Upper lobe of right lung (tissue), 1 donor: ENCODE data around the gene DYNLRB1. TPM values are rescaled to one million over a fixed set of nuclear protein-coding genes. Genes with fewer than 3 reads are reported as not detected.

Source experiments
- ATAC-seq: fragments of 200-7000 bp; cut with Tn5 transposase; one replicate; pipeline ENCODE4 v1.9.1; 2020; ENCODE audit warnings: mild to moderate bottlenecking, moderate library complexity
- DNase-seq: peaks from one replicate; pipeline ENCODE4 v3.0.0-alpha.2; 2020
- H3K27ac ChIP-seq: fragments of 200-600 bp; one replicate; pipeline ENCODE4 v1.8.0; 2022
- H3K27me3 ChIP-seq: fragments of 200-600 bp; one replicate; pipeline ENCODE4 v1.8.0; 2022; ENCODE audit warnings: mild to moderate bottlenecking
- H3K36me3 ChIP-seq: fragments of 200-600 bp; one replicate; pipeline ENCODE4 v1.8.0; 2022
- H3K4me1 ChIP-seq: fragments of 200-600 bp; one replicate; pipeline ENCODE4 v1.8.0; 2022
- H3K4me3 ChIP-seq: fragments of 200-600 bp; one replicate; pipeline ENCODE4 v1.8.0; 2022; ENCODE audit warnings: mild to moderate bottlenecking
- H3K9me3 ChIP-seq: fragments of 200-600 bp; one replicate; pipeline ENCODE4 v1.8.0; 2022
- CTCF ChIP-seq: fragments of 200-600 bp; IDR thresholded peaks from one replicate; pipeline ENCODE4 v1.8.0; 2022; ENCODE audit warnings: antibody characterized with exemption
- intact Hi-C: fragments of 100-400 bp; cut with DNase I; formaldehyde crosslinking; loops from one replicate; pipeline ENCODE4 v1.11.0; 2022
- total RNA-seq: library from RNA; stranded (reverse); fragmentation: NEBNext Ultra II Directional; extraction: Animal tissue kit (Norgen Biotek cat#: 25700); gene quantifications from one replicate; pipeline ENCODE4 v1.2.1, GENCODE V29; 2021
- donor health status: DM: no; HTN: yes; CAD: no; lungs with severe emphysema.

DYNLRB1 gene
- total RNA-seq, 1 donor from 2014 or later = 146 TPM

GRCh38 chr20:34524426-34524825, 8.2 kb downstream of the DYNLRB1 start:
- intact Hi-C loops = no loop called here
- DNase-seq (no peak), ATAC-seq (no peak)
- Histone ChIP-seq H3K9me3 (no peaks in the 10 kb centered on the region), H3K4me1 (peaks cover 33% of the 10 kb centered on the region), H3K27me3 (no peaks in the 10 kb centered on the region), H3K27ac (no peak overlapping the region), H3K36me3 (peaks cover 51% of the 10 kb centered on the region), H3K4me3 (no peak overlapping the region)
- no peak for TF ChIP-seq CTCF

GRCh38 chr20:34525342-34525708, 9.1 kb downstream of the DYNLRB1 start:
- DNase-seq (no peak), ATAC-seq (no peak)
- no peak for TF ChIP-seq CTCF
- Histone ChIP-seq H3K9me3 (no peaks in the 10 kb centered on the region), H3K27ac (peak overlapping the region; percentile 49), H3K4me3 (no peak overlapping the region), H3K4me1 (peaks cover 40% of the 10 kb centered on the region), H3K36me3 (peaks cover 52% of the 10 kb centered on the region), H3K27me3 (no peaks in the 10 kb centered on the region)
- intact Hi-C loops = no loop called here

GRCh38 chr20:34525709-34526416, 9.6 kb downstream of the DYNLRB1 start:
- ATAC-seq (peak; percentile 85), DNase-seq (peak; percentile 80)
- intact Hi-C loops = no loop called here
- Histone ChIP-seq H3K27ac (peak overlapping the region; percentile 49), H3K9me3 (no peaks in the 10 kb centered on the region), H3K4me3 (no peak overlapping the region), H3K4me1 (peaks cover 40% of the 10 kb centered on the region), H3K27me3 (no peaks in the 10 kb centered on the region), H3K36me3 (peaks cover 52% of the 10 kb centered on the region)
- TF ChIP-seq CTCF = no peak

- Histone ChIP-seq H3K36me3 (peaks cover 54% of the 10 kb centered on the region), H3K27me3 (no peaks in the 10 kb centered on the region), H3K4me1 (peaks cover 40% of the 10 kb centered on the region), H3K4me3 (no peak overlapping the region), H3K9me3 (no peaks in the 10 kb centered on the region), H3K27ac (peak overlapping the region; percentile 49)
- TF ChIP-seq CTCF = no peak
- intact Hi-C loops = no loop called here
- DNase-seq (no peak), ATAC-seq (no peak)
These were observed 10.2 kb downstream of the DYNLRB1 start for GRCh38 chr20:34526466-34526865.

GRCh38 chr20:34527016-34527415, 10.8 kb downstream of the DYNLRB1 start:
- DNase-seq = no peak
- no peak for ATAC-seq
- no peak for TF ChIP-seq CTCF
- Histone ChIP-seq H3K36me3 (peaks cover 52% of the 10 kb centered on the region), H3K27ac (peak overlapping the region; percentile 17), H3K27me3 (no peaks in the 10 kb centered on the region), H3K4me3 (no peak overlapping the region), H3K9me3 (no peaks in the 10 kb centered on the region), H3K4me1 (peaks cover 40% of the 10 kb centered on the region)
- intact Hi-C loops = no loop called here

- Histone ChIP-seq H3K4me1 (peaks cover 40% of the 10 kb centered on the region), H3K36me3 (peaks cover 66% of the 10 kb centered on the region)
- intact Hi-C loops = no loop called here
These were observed 12.7 kb downstream of the DYNLRB1 start for GRCh38 chr20:34528921-34529297.

More at GRCh38 chr20:34528921-34529297, 12.7 kb downstream of the DYNLRB1 start:
- DNase-seq = peak; percentile 84
- ATAC-seq = peak; percentile 78
- peak overlapping the region; percentile 24 for H3K27ac ChIP-seq
- H3K27me3 ChIP-seq = no peaks in the 10 kb centered on the region
- no peaks in the 10 kb centered on the region for H3K9me3 ChIP-seq
- no peak overlapping the region for H3K4me3 ChIP-seq
- TF ChIP-seq CTCF = peak; percentile 11
